Tibial nerve (tissue), 3 donors: ENCODE measurements around the gene PHKA1.

ENCODE experiments used
- POLR2A ChIP-seq, 2 donors: fragments of 450-650 bp; IDR thresholded peaks; one replicate each; pipeline ENCODE4 v1.6.1; 2017; ENCODE audit warnings: antibody characterized with exemption in 2 of 2, mild to moderate bottlenecking in 2 of 2, moderate library complexity in 2 of 2
- TF ChIP-seq, protein P1 (sequence below), 5 experiments: fragments of 200-600 bp in 3 of 5; fragments of 450-650 bp in 2 of 5; sonication (generic) in 3 of 5; IDR thresholded peaks; one replicate each; pipeline ENCODE4 v1.5.1; 2016 to 2019; ENCODE audit warnings: antibody characterized with exemption in 5 of 5, mild to moderate bottlenecking in 3 of 5, moderate library complexity in 2 of 5

GRCh38 chrX:72630185-72630584 is 83.9 kb downstream of the PHKA1 start:
- no peak for TF ChIP-seq POLR2A (IDR thresholded peaks at IDR 0.05)
- TF ChIP-seq, protein P1, sequence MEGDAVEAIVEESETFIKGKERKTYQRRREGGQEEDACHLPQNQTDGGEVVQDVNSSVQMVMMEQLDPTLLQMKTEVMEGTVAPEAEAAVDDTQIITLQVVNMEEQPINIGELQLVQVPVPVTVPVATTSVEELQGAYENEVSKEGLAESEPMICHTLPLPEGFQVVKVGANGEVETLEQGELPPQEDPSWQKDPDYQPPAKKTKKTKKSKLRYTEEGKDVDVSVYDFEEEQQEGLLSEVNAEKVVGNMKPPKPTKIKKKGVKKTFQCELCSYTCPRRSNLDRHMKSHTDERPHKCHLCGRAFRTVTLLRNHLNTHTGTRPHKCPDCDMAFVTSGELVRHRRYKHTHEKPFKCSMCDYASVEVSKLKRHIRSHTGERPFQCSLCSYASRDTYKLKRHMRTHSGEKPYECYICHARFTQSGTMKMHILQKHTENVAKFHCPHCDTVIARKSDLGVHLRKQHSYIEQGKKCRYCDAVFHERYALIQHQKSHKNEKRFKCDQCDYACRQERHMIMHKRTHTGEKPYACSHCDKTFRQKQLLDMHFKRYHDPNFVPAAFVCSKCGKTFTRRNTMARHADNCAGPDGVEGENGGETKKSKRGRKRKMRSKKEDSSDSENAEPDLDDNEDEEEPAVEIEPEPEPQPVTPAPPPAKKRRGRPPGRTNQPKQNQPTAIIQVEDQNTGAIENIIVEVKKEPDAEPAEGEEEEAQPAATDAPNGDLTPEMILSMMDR (IDR thresholded peaks at IDR 0.05): no peak
